Endothelial cell of umbilical vein (primary cell): ENCODE results near the gene GATA2. TPM values are rescaled to one million over a fixed set of nuclear protein-coding genes. Genes with fewer than 3 reads are reported as not detected.

Experiments
- BruUV-seq: library from RNA; stranded (reverse); fragments of 400-500 nt; replicated peaks from 2 replicates; lab custom pipeline; 2021; lab: Mats Ljungman, UMichigan
- CTCF ChIA-PET: fragments of 300-600, 350-600 bp; sonication (Branson Sonifier 250); formaldehyde crosslinking; loops from one replicate; lab custom pipeline; 2021; ENCODE audit warnings: antibody characterized with exemption, inconsistent platforms; lab: Charles Lee
- POLR2A ChIA-PET: fragments of 300-600, 350-600 bp; sonication (Branson Sonifier 250); formaldehyde crosslinking; loops from one replicate; lab custom pipeline; 2021; ENCODE audit warnings: antibody characterized with exemption, inconsistent platforms; lab: Charles Lee
- DNase-seq: peaks from one replicate; pipeline ENCODE4 v3.0.0-alpha.2; 2011; ENCODE audit warnings: low read depth, low spot score
- FAIRE-seq: peaks from 2 replicates; lab custom pipeline; 2011; peaks lifted over from hg19 to GRCh38; lab: Jason Lieb, UNC
- H2AFZ ChIP-seq: 2 replicates; pipeline ENCODE4 v1.6.0; 2012; ENCODE audit warnings: low read depth, low read length, control low read depth, inconsistent platforms
- H3K27ac ChIP-seq: 2 replicates; pipeline ENCODE4 v1.5.1; 2011; ENCODE audit warnings: low read depth, mild to moderate bottlenecking, control low read depth, low read length, moderate library complexity; ENCODE audit not compliant: insufficient read depth
- H3K27me3 ChIP-seq, 2 experiments: 2 replicates each; pipeline versions ENCODE4 v1.6.0 to v1.6.1; 2011; ENCODE audit warnings: low read length in 2 of 2, mixed read lengths in 1 of 2; ENCODE audit not compliant: control insufficient read depth in 2 of 2, insufficient read depth in 2 of 2
- H3K36me3 ChIP-seq, 2 experiments: 2 replicates in 1 of 2; 3 replicates in 1 of 2; pipeline ENCODE4 v1.5.1; 2011; ENCODE audit warnings: low read length in 2 of 2, mild to moderate bottlenecking in 1 of 2, moderate library complexity in 1 of 2; ENCODE audit not compliant: control insufficient read depth in 2 of 2, insufficient read depth in 2 of 2; ENCODE audit errors: extremely low read depth in 1 of 2
- H3K4me1 ChIP-seq: 3 replicates; pipeline ENCODE4 v1.5.1; 2011; ENCODE audit warnings: mild to moderate bottlenecking, low read length; ENCODE audit not compliant: control insufficient read depth, insufficient read depth; ENCODE audit errors: extremely low read depth
- H3K4me2 ChIP-seq: 2 replicates; pipeline ENCODE4 v1.6.1; 2011; ENCODE audit warnings: low read length, control low read depth, mixed read lengths; ENCODE audit not compliant: insufficient read depth
- H3K4me3 ChIP-seq, 3 experiments: fragments of 200-600 bp in 1 of 3; sonication (generic), shearing (Covaris generic) in 1 of 3; replicated peaks in 1 of 3; 2 replicates each; pipeline ENCODE4 v1.5.1; 2011 to 2016; ENCODE audit warnings: control low read depth in 3 of 3, low read length in 3 of 3, mild to moderate bottlenecking in 2 of 3, inconsistent platforms in 1 of 3, low read depth in 1 of 3, moderate library complexity in 1 of 3; ENCODE audit not compliant: insufficient read depth in 1 of 3
- H3K79me2 ChIP-seq: 2 replicates; pipeline ENCODE4 v1.6.0; 2012; ENCODE audit warnings: low read length, inconsistent platforms; ENCODE audit not compliant: control insufficient read depth, insufficient read depth
- H3K9ac ChIP-seq: replicated peaks from 2 replicates; pipeline ENCODE3; 2011; ENCODE audit warnings: low read length, control low read depth; ENCODE audit not compliant: insufficient read depth; ENCODE audit errors: extremely low read depth
- H3K9me1 ChIP-seq: replicated peaks from 3 replicates; pipeline ENCODE4 v1.6.0; 2011; ENCODE audit warnings: mild to moderate bottlenecking, low read length; ENCODE audit not compliant: control insufficient read depth, insufficient read depth; ENCODE audit errors: extremely low read depth
- H3K9me3 ChIP-seq: replicated peaks from 2 replicates; pipeline ENCODE4 v1.5.1; 2012; ENCODE audit warnings: low read length, inconsistent platforms; ENCODE audit not compliant: control insufficient read depth, insufficient read depth
- H4K20me1 ChIP-seq: replicated peaks from 2 replicates; pipeline ENCODE3; 2011; ENCODE audit warnings: mild to moderate bottlenecking, low read length; ENCODE audit not compliant: control insufficient read depth, insufficient read depth; ENCODE audit errors: extremely low read depth
- EZH2 ChIP-seq: IDR thresholded peaks from 2 replicates; pipeline ENCODE4 v1.6.1; 2012; ENCODE audit warnings: borderline replicate concordance, low read depth, mild to moderate bottlenecking, moderate library complexity, low read length, inconsistent platforms; ENCODE audit not compliant: severe bottlenecking
- FOS ChIP-seq: IDR thresholded peaks from 2 replicates; pipeline ENCODE4 v1.6.1; 2011; ENCODE audit warnings: mild to moderate bottlenecking, low read length, moderate library complexity, borderline replicate concordance; ENCODE audit not compliant: insufficient read depth
- GATA2 ChIP-seq: IDR thresholded peaks from 2 replicates; pipeline ENCODE4 v1.7.0; 2011; ENCODE audit warnings: low read depth, mild to moderate bottlenecking, moderate library complexity, mixed read lengths, low read length; ENCODE audit not compliant: insufficient read length, insufficient read depth
- JUN ChIP-seq: IDR thresholded peaks from 2 replicates; pipeline ENCODE4 v1.6.1; 2011; ENCODE audit warnings: borderline replicate concordance, low read depth; ENCODE audit not compliant: insufficient read length, insufficient read depth
- MYC ChIP-seq: IDR thresholded peaks from one replicate; pipeline ENCODE4 v1.6.1; 2011; ENCODE audit warnings: mild to moderate bottlenecking, low read depth, low read length
- POLR2A ChIP-seq: IDR thresholded peaks from 2 replicates; pipeline ENCODE4 v1.6.1; 2012; ENCODE audit warnings: low read depth, mild to moderate bottlenecking, control low read depth, low read length
- POLR2AphosphoS5 ChIP-seq: IDR thresholded peaks from 2 replicates; pipeline ENCODE4 v1.6.1; 2012; ENCODE audit warnings: low read depth, mild to moderate bottlenecking, control low read depth, low read length, moderate library complexity; ENCODE audit not compliant: insufficient read depth
- dilution Hi-C: fragments of 300-500 bp; cut with MboI; formaldehyde crosslinking; loops from one replicate; pipeline ENCODE4 v1.15.0; 2019; ENCODE audit warnings: low sequenced_read_pairs; ENCODE audit not compliant: extremely low pct_ligation_motif_present
- intact Hi-C: fragments of 100-400 bp; cut with micrococcal nuclease; formaldehyde crosslinking; loops from one replicate; pipeline ENCODE4 v1.10.0; 2022
- polyA plus RNA-seq, 4 experiments: library from polyadenylated mRNA; depleted of rRNA in 3 of 4; stranded (reverse) in 3 of 4; unstranded in 1 of 4; fragments of >200 nt; gene quantifications; 2 replicates each; pipeline versions ENCODE4 v1.2.1 to v1.2.3, GENCODE V29; 2011 to 2012; ENCODE audit warnings: missing spikeins in 1 of 4
- total RNA-seq: library from RNA; stranded (reverse); gene quantifications from 2 replicates; pipeline ENCODE4 v1.2.3, GENCODE V29; 2021
- TF ChIP-seq, protein P1 (sequence below), 2 donors: IDR thresholded peaks; 1 replicate in 1 of 2; 2 replicates in 1 of 2; pipeline ENCODE4 v1.5.1; 2011; ENCODE audit warnings: low read length in 2 of 2, mild to moderate bottlenecking in 2 of 2, moderate library complexity in 2 of 2, control low read depth in 1 of 2, inconsistent platforms in 1 of 2, low read depth in 1 of 2; ENCODE audit not compliant: insufficient read depth in 1 of 2; ENCODE audit errors: extremely low read depth in 1 of 2
- TF ChIP-seq, protein P2 (sequence below): IDR thresholded peaks from 2 replicates; pipeline ENCODE4 v1.6.1; 2011; ENCODE audit not compliant: insufficient read depth, insufficient read length

Gene GATA2
- total and polyA plus RNA-seq, 2 donors (not counting 3 experiments of a cell fraction or from before 2014, with no cell fraction given) = 28.8 to 62.2 TPM

DNA sequence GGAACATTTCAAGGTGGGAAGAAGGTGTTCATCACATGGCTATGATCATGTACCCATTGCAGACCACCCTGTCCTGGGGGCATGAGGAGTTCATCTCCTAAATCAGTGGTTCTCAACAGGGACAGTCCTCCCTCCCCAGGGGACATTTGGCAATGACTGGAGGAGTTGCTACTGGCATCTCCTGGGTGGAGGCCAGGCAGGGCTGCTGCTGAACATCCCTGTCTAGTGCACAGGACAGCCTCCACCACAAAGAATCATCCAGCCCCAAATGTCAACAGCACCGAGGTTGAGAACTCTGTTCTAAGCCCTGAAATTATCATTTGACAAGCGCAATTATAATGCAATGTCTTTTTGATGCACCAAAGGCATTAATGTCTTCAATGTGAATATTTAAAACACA lies 21.9 kb downstream of the GATA2 start:
- no peak for DNase-seq
- no TSS peak for BruUV-seq
- Histone ChIP-seq H3K4me2 (no peak overlapping the region), H2AFZ (no peak overlapping the region), H3K9me3 (no peaks in the 10 kb centered on the region), H4K20me1 (no peaks in the 10 kb centered on the region), H3K4me3 (no peak overlapping the region), H3K4me1 (no peaks in the 10 kb centered on the region), H3K27me3 (peaks cover 0 to 13% of the 10 kb centered on the region in 2 experiments), H3K9me1 (no peaks in the 10 kb centered on the region), H3K36me3 (no peaks in the 10 kb centered on the region), H3K27ac (no peak overlapping the region), H3K79me2 (no peaks in the 10 kb centered on the region), H3K9ac (no peak overlapping the region)
- intact Hi-C loops (no loop called here), dilution Hi-C loops (no loop called here)
- no peak for FAIRE-seq
- CTCF ChIA-PET = no interaction called here
- POLR2A ChIA-PET = no interaction called here
- TF ChIP-seq EZH2 = no peak
- no peak for TF ChIP-seq POLR2A
- no peak for TF ChIP-seq GATA2
- TF ChIP-seq MYC = no peak
- TF ChIP-seq, protein P1, sequence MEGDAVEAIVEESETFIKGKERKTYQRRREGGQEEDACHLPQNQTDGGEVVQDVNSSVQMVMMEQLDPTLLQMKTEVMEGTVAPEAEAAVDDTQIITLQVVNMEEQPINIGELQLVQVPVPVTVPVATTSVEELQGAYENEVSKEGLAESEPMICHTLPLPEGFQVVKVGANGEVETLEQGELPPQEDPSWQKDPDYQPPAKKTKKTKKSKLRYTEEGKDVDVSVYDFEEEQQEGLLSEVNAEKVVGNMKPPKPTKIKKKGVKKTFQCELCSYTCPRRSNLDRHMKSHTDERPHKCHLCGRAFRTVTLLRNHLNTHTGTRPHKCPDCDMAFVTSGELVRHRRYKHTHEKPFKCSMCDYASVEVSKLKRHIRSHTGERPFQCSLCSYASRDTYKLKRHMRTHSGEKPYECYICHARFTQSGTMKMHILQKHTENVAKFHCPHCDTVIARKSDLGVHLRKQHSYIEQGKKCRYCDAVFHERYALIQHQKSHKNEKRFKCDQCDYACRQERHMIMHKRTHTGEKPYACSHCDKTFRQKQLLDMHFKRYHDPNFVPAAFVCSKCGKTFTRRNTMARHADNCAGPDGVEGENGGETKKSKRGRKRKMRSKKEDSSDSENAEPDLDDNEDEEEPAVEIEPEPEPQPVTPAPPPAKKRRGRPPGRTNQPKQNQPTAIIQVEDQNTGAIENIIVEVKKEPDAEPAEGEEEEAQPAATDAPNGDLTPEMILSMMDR (IDR thresholded peaks at IDR 0.05; ENCODE audit: extremely low read depth in 1 of 2, insufficient read depth in 1 of 2, low read depth in 1 of 2, low read length in 2 of 2) = no peak
- TF ChIP-seq JUN = no peak
- TF ChIP-seq, protein P2, sequence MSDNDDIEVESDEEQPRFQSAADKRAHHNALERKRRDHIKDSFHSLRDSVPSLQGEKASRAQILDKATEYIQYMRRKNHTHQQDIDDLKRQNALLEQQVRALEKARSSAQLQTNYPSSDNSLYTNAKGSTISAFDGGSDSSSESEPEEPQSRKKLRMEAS = no peak
- no peak for TF ChIP-seq FOS
- no peak for TF ChIP-seq POLR2AphosphoS5
